HL-60 (cell line): ENCODE results near the gene LILRB4.

ENCODE experiments used
- GABPA ChIP-seq: IDR thresholded peaks from 2 replicates; pipeline ENCODE4 v1.6.1; 2012; ENCODE audit warnings: low read depth
- POLR2AphosphoS5 ChIP-seq: IDR thresholded peaks from 2 replicates; pipeline ENCODE4 v1.6.1; 2012; ENCODE audit warnings: low read depth
- TF ChIP-seq, protein P1 (sequence below): IDR thresholded peaks from one replicate; pipeline ENCODE4 v1.5.1; 2011; ENCODE audit warnings: low read length, control low read depth, inconsistent platforms; ENCODE audit not compliant: insufficient read depth
- TF ChIP-seq, protein P2 (sequence below): IDR thresholded peaks from 2 replicates; pipeline ENCODE4 v1.6.1; 2012; ENCODE audit warnings: low read depth; ENCODE audit not compliant: insufficient replicate concordance

- TF ChIP-seq, protein P1, sequence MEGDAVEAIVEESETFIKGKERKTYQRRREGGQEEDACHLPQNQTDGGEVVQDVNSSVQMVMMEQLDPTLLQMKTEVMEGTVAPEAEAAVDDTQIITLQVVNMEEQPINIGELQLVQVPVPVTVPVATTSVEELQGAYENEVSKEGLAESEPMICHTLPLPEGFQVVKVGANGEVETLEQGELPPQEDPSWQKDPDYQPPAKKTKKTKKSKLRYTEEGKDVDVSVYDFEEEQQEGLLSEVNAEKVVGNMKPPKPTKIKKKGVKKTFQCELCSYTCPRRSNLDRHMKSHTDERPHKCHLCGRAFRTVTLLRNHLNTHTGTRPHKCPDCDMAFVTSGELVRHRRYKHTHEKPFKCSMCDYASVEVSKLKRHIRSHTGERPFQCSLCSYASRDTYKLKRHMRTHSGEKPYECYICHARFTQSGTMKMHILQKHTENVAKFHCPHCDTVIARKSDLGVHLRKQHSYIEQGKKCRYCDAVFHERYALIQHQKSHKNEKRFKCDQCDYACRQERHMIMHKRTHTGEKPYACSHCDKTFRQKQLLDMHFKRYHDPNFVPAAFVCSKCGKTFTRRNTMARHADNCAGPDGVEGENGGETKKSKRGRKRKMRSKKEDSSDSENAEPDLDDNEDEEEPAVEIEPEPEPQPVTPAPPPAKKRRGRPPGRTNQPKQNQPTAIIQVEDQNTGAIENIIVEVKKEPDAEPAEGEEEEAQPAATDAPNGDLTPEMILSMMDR, result no peak
- TF ChIP-seq GABPA (no peak), POLR2AphosphoS5 (no peak)
- TF ChIP-seq, protein P2, sequence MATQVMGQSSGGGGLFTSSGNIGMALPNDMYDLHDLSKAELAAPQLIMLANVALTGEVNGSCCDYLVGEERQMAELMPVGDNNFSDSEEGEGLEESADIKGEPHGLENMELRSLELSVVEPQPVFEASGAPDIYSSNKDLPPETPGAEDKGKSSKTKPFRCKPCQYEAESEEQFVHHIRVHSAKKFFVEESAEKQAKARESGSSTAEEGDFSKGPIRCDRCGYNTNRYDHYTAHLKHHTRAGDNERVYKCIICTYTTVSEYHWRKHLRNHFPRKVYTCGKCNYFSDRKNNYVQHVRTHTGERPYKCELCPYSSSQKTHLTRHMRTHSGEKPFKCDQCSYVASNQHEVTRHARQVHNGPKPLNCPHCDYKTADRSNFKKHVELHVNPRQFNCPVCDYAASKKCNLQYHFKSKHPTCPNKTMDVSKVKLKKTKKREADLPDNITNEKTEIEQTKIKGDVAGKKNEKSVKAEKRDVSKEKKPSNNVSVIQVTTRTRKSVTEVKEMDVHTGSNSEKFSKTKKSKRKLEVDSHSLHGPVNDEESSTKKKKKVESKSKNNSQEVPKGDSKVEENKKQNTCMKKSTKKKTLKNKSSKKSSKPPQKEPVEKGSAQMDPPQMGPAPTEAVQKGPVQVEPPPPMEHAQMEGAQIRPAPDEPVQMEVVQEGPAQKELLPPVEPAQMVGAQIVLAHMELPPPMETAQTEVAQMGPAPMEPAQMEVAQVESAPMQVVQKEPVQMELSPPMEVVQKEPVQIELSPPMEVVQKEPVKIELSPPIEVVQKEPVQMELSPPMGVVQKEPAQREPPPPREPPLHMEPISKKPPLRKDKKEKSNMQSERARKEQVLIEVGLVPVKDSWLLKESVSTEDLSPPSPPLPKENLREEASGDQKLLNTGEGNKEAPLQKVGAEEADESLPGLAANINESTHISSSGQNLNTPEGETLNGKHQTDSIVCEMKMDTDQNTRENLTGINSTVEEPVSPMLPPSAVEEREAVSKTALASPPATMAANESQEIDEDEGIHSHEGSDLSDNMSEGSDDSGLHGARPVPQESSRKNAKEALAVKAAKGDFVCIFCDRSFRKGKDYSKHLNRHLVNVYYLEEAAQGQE, result no peak
These were observed 10.4 kb downstream of the LILRB4 start for GRCh38 chr19:54673222-54673621.
